ENCODE results near the gene FIBCD1.

DNA sequence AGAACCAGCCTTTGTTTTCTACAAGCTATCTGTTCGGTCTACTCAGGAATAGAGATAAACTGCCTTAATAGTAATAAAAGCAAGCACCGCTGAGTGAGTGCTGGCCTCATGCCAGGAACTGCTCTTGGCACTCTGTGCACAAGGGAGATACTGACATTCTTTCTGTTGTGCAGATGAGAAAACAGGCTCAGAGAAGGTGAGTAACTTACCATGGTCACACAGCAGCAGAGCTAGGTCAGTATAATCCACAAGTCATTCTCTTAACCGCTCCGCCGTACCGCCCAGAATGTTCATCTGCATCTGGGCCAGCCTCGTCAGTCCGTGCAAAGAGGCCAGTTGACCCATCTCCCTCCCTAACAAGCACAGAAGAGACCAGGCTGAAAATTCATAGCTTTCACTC, 69.8 kb downstream of the FIBCD1 start:
- TF ChIP-seq POLR2A (IDR thresholded peaks at IDR 0.05), result no peak
- TF ChIP-seq, protein P1, sequence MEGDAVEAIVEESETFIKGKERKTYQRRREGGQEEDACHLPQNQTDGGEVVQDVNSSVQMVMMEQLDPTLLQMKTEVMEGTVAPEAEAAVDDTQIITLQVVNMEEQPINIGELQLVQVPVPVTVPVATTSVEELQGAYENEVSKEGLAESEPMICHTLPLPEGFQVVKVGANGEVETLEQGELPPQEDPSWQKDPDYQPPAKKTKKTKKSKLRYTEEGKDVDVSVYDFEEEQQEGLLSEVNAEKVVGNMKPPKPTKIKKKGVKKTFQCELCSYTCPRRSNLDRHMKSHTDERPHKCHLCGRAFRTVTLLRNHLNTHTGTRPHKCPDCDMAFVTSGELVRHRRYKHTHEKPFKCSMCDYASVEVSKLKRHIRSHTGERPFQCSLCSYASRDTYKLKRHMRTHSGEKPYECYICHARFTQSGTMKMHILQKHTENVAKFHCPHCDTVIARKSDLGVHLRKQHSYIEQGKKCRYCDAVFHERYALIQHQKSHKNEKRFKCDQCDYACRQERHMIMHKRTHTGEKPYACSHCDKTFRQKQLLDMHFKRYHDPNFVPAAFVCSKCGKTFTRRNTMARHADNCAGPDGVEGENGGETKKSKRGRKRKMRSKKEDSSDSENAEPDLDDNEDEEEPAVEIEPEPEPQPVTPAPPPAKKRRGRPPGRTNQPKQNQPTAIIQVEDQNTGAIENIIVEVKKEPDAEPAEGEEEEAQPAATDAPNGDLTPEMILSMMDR (IDR thresholded peaks at IDR 0.05), result no peak
